PC-3 (cell line): Measurements from ENCODE around the gene MED13L.

ENCODE experiments used
- EZH2 ChIP-seq: fragments of 300-600 bp; sonication (generic); IDR thresholded peaks from one replicate; pipeline ENCODE4 v1.6.1; 2017; ENCODE audit warnings: antibody characterized with exemption, mild to moderate bottlenecking, low read length; ENCODE audit not compliant: unreplicated experiment
- EZH2phosphoT487 ChIP-seq: fragments of 300-600 bp; sonication (generic); IDR thresholded peaks from 2 replicates; pipeline ENCODE4 v1.6.1; 2018; ENCODE audit warnings: mild to moderate bottlenecking, antibody characterized with exemption, low read length, borderline replicate concordance
- TF ChIP-seq, protein P1 (sequence below): fragments of 300-600 bp; sonication (generic); conservative IDR thresholded peaks from 2 replicates; pipeline ENCODE4 v1.5.1; 2017; ENCODE audit warnings: antibody characterized with exemption, low read depth, mild to moderate bottlenecking, low read length

DNA sequence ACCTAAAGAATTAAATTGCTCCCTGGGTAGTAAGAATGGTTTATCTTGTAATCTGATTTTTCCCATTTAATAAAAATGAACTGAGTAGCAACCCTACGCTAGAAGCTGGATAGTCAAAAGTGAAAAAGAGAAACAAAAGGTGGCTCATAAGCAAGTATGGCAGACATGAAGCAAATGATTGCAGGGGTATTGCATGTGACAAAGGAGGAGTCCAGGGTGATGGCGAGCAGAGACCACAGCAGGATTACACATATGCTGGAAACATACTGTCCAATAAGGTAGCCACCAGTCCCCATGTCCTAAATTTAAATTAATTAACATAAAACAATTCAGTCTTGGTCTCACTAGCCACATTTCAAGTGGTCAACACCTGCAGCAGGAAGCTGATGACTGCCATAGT, 283.8 kb downstream of the MED13L start:
- TF ChIP-seq EZH2phosphoT487 = no peak
- no peak for TF ChIP-seq EZH2
- TF ChIP-seq, protein P1, sequence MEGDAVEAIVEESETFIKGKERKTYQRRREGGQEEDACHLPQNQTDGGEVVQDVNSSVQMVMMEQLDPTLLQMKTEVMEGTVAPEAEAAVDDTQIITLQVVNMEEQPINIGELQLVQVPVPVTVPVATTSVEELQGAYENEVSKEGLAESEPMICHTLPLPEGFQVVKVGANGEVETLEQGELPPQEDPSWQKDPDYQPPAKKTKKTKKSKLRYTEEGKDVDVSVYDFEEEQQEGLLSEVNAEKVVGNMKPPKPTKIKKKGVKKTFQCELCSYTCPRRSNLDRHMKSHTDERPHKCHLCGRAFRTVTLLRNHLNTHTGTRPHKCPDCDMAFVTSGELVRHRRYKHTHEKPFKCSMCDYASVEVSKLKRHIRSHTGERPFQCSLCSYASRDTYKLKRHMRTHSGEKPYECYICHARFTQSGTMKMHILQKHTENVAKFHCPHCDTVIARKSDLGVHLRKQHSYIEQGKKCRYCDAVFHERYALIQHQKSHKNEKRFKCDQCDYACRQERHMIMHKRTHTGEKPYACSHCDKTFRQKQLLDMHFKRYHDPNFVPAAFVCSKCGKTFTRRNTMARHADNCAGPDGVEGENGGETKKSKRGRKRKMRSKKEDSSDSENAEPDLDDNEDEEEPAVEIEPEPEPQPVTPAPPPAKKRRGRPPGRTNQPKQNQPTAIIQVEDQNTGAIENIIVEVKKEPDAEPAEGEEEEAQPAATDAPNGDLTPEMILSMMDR = no peak
